ENCODE results near the gene VSNL1.
"Not testable (repeated sequence)": the region's sequence is repeated elsewhere in the genome, so short reads cannot be mapped to it uniquely, and the experiment has no call there.

Gene VSNL1

GRCh38 chr2:17565726-17566125 is 25.2 kb downstream of the VSNL1 start:
- H3K9ac ChIP-seq (ENCODE audit: low read depth, low read length); H3K27me3 ChIP-seq (ENCODE audit: control insufficient read depth, insufficient read depth, low read length); H3K27ac ChIP-seq (ENCODE audit: low read depth, low read length); H3K4me3 ChIP-seq (ENCODE audit: low read depth, low read length); H3K36me3 ChIP-seq (ENCODE audit: control insufficient read depth, insufficient read depth, low read length); H3K4me1 ChIP-seq (ENCODE audit: control insufficient read depth, insufficient read depth, low read length); H3K9me3 ChIP-seq (ENCODE audit: control insufficient read depth, insufficient read depth, low read length): not testable (repeated sequence)

DNA sequence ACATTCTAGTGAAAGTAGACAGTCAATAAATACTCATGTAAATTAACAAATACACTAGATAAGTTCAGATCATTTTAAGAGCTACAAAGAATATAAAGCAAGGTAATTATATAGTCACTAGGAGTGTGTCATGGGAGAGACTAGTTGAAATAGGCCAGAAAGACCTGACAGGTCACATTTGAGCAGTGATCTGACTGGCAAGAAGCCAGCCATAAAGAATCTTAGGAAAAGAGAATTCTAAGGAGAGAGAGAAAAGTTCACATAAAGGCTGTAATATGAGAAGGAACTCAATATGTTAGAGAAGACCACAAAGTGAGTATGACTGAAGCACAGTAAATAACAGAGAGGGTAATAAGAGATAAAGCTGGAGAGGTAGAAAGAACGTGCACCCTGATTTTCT is 31.2 kb downstream of the VSNL1 start:
- H3K9me3 ChIP-seq (ENCODE audit: control insufficient read depth, insufficient read depth, low read length): no peaks in the 10 kb centered on the region
- no peak overlapping the region for H3K4me3 ChIP-seq (ENCODE audit: low read depth, low read length)
- H3K36me3 ChIP-seq (ENCODE audit: control insufficient read depth, insufficient read depth, low read length): no peaks in the 10 kb centered on the region
- H3K27ac ChIP-seq (ENCODE audit: low read depth, low read length): no peak overlapping the region
- no peak overlapping the region for H3K9ac ChIP-seq (ENCODE audit: low read depth, low read length)
- H3K4me1 ChIP-seq (ENCODE audit: control insufficient read depth, insufficient read depth, low read length): 0 out of 2 replicates have a peak, but pooled peaks cover 11% of the 10 kb centered on the region
- no peaks in the 10 kb centered on the region for H3K27me3 ChIP-seq (ENCODE audit: control insufficient read depth, insufficient read depth, low read length)

DNA sequence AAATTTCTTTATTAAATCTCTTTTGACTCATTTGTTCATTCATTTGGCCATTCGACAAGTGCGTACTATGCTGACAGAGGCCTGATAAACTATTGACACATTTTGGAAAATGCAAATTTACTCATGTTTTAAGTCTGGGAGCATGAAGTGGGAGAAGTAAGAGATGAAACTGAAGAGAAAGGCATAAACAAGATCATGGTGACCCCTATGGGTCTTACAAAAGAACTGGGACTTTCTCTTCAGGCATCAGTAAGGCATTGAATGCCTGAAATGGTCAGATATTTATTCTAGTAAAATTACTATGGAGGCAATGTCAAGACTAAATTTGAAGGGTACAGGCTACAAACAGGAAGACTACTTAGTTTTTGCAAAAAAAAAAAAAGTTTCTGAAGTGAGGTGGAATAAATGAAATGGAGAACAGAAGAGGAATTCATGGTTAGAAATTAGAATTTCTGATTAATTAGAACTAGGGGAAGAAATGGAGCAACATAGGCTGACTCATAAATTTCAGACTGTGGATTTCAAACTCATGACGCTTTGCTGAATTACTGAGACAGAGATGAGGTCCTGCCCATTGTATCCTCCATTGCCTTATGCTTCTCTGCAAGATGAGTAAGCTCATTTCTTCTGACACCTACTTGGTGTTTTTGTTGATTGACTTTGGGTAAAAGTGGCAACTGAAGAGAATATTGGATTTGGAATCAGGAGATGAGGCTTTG is 32.7 kb downstream of the VSNL1 start:
- Histone ChIP-seq H3K36me3 (ENCODE audit: control insufficient read depth, insufficient read depth, low read length) (no peaks in the 10 kb centered on the region), H3K27me3 (ENCODE audit: control insufficient read depth, insufficient read depth, low read length) (no peaks in the 10 kb centered on the region), H3K4me1 (ENCODE audit: control insufficient read depth, insufficient read depth, low read length) (0 out of 2 replicates have a peak, but pooled peaks cover 11% of the 10 kb centered on the region), H3K9ac (ENCODE audit: low read depth, low read length) (no peak overlapping the region), H3K4me3 (ENCODE audit: low read depth, low read length) (no peak overlapping the region), H3K27ac (ENCODE audit: low read depth, low read length) (no peak overlapping the region), H3K9me3 (ENCODE audit: control insufficient read depth, insufficient read depth, low read length) (no peaks in the 10 kb centered on the region)

DNA sequence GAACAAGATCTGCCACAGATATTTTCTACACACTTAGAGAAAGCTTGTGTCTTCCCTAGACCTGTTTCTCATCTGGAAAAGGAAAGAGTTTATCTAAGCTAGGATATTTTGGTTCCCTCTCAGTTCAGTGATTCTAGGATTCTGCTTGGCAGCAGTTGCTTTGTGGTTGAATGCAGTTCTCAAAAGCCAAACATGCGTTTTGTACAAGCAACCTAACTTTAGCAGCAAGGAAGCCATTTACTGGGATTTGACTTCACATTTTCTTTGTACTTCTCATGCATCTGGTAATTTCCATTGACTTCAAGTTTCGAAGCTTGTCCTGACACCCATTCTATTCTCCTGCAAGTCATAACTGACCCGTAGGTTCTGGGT is 33.3 kb downstream of the VSNL1 start:
- Histone ChIP-seq H3K4me3 (ENCODE audit: low read depth, low read length) (no peak overlapping the region), H3K27ac (ENCODE audit: low read depth, low read length) (no peak overlapping the region), H3K9me3 (ENCODE audit: control insufficient read depth, insufficient read depth, low read length) (no peaks in the 10 kb centered on the region), H3K4me1 (ENCODE audit: control insufficient read depth, insufficient read depth, low read length) (peaks cover 14% of the 10 kb centered on the region; the same call in 1 of the 2 replicates), H3K9ac (ENCODE audit: low read depth, low read length) (no peak overlapping the region), H3K36me3 (ENCODE audit: control insufficient read depth, insufficient read depth, low read length) (no peaks in the 10 kb centered on the region), H3K27me3 (ENCODE audit: control insufficient read depth, insufficient read depth, low read length) (no peaks in the 10 kb centered on the region)

DNA sequence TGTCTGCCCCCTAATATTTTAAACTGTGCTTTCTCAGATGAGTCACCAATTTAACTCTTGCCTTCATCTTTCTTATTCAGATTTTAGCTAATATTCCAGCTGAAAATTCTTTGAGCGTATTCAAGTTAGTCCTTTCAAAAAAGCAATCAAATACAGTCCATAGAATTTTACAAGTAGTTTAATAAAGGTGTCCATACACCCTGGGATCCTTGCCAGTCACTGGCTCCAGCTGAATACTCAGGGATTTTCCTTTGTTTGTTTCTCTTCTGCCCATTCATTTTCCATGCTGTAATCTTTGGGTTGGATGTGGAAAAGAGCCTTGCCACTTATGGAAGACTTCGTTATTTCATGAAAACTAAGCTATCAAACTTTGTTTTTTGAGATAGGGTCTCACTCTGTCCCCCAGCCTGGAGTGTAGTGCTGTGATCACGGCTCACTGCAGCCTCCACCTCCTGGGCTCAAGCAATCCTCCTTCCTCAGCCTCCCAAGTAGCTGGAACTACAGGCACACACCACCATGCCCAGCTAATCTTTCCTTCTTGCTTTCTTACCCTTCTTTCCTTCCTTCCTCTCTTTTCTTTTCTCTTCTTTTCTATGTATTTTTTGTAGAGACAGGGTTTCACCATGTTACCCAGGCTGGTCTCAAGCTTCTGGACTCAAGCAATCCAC is 34.0 kb downstream of the VSNL1 start:
- H3K9ac ChIP-seq (ENCODE audit: low read depth, low read length): no peak overlapping the region
- no peaks in the 10 kb centered on the region for H3K9me3 ChIP-seq (ENCODE audit: control insufficient read depth, insufficient read depth, low read length)
- H3K4me1 ChIP-seq (ENCODE audit: control insufficient read depth, insufficient read depth, low read length): peaks cover 18% of the 10 kb centered on the region
- no peak overlapping the region for H3K4me3 ChIP-seq (ENCODE audit: low read depth, low read length)
- no peak overlapping the region for H3K27ac ChIP-seq (ENCODE audit: low read depth, low read length)
- no peaks in the 10 kb centered on the region for H3K36me3 ChIP-seq (ENCODE audit: control insufficient read depth, insufficient read depth, low read length)
- no peaks in the 10 kb centered on the region for H3K27me3 ChIP-seq (ENCODE audit: control insufficient read depth, insufficient read depth, low read length)

DNA sequence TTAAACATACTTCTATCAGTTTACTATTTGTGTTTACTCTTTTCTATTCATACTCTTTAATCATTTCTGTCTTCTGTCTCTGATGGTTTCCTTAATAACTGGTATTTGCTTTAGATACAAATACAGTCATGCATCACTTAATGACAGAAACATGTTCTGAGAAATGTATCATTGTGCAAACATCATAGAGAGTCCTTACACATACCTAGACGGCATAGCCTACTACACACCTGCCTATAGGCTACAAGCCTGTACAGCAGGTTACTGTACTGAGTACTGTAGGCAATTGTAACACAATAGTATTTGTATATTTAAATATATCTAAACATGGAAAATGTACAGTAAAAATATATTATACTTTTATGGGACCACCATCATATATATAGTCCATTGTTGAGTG is 36.3 kb downstream of the VSNL1 start:
- no peaks in the 10 kb centered on the region for H3K9me3 ChIP-seq (ENCODE audit: control insufficient read depth, insufficient read depth, low read length)
- no peak overlapping the region for H3K9ac ChIP-seq (ENCODE audit: low read depth, low read length)
- H3K27ac ChIP-seq (ENCODE audit: low read depth, low read length): no peak overlapping the region
- H3K4me1 ChIP-seq (ENCODE audit: control insufficient read depth, insufficient read depth, low read length): peaks cover 25% of the 10 kb centered on the region
- H3K36me3 ChIP-seq (ENCODE audit: control insufficient read depth, insufficient read depth, low read length): no peaks in the 10 kb centered on the region
- no peak overlapping the region for H3K4me3 ChIP-seq (ENCODE audit: low read depth, low read length)
- no peaks in the 10 kb centered on the region for H3K27me3 ChIP-seq (ENCODE audit: control insufficient read depth, insufficient read depth, low read length)

- Histone ChIP-seq H3K27ac (ENCODE audit: low read depth, low read length) (no peak overlapping the region), H3K4me1 (ENCODE audit: control insufficient read depth, insufficient read depth, low read length) (peaks cover 15% of the 10 kb centered on the region), H3K27me3 (ENCODE audit: control insufficient read depth, insufficient read depth, low read length) (no peaks in the 10 kb centered on the region), H3K9me3 (ENCODE audit: control insufficient read depth, insufficient read depth, low read length) (no peaks in the 10 kb centered on the region), H3K36me3 (ENCODE audit: control insufficient read depth, insufficient read depth, low read length) (no peaks in the 10 kb centered on the region), H3K4me3 (ENCODE audit: low read depth, low read length) (no peak overlapping the region), H3K9ac (ENCODE audit: low read depth, low read length) (no peak overlapping the region)
Observed at GRCh38 chr2:17578466-17578928, 38.0 kb downstream of the VSNL1 start.

- H3K27ac ChIP-seq (ENCODE audit: low read depth, low read length): peak overlapping the region; percentile 6
- no peak overlapping the region for H3K4me3 ChIP-seq (ENCODE audit: low read depth, low read length)
- H3K36me3 ChIP-seq (ENCODE audit: control insufficient read depth, insufficient read depth, low read length): no peaks in the 10 kb centered on the region
- no peak overlapping the region for H3K9ac ChIP-seq (ENCODE audit: low read depth, low read length)
- no peaks in the 10 kb centered on the region for H3K27me3 ChIP-seq (ENCODE audit: control insufficient read depth, insufficient read depth, low read length)
- no peaks in the 10 kb centered on the region for H3K9me3 ChIP-seq (ENCODE audit: control insufficient read depth, insufficient read depth, low read length)
- H3K4me1 ChIP-seq (ENCODE audit: control insufficient read depth, insufficient read depth, low read length): peaks cover 15% of the 10 kb centered on the region
Observed at GRCh38 chr2:17579605-17580318, 39.3 kb downstream of the VSNL1 start.

- Histone ChIP-seq H3K9me3 (ENCODE audit: control insufficient read depth, insufficient read depth, low read length) (no peaks in the 10 kb centered on the region), H3K27me3 (ENCODE audit: control insufficient read depth, insufficient read depth, low read length) (no peaks in the 10 kb centered on the region), H3K36me3 (ENCODE audit: control insufficient read depth, insufficient read depth, low read length) (no peaks in the 10 kb centered on the region), H3K27ac (ENCODE audit: low read depth, low read length) (no peak overlapping the region), H3K4me1 (ENCODE audit: control insufficient read depth, insufficient read depth, low read length) (peaks cover 15% of the 10 kb centered on the region), H3K4me3 (ENCODE audit: low read depth, low read length) (no peak overlapping the region), H3K9ac (ENCODE audit: low read depth, low read length) (no peak overlapping the region)
Observed at GRCh38 chr2:17580319-17580715, 39.8 kb downstream of the VSNL1 start.

DNA sequence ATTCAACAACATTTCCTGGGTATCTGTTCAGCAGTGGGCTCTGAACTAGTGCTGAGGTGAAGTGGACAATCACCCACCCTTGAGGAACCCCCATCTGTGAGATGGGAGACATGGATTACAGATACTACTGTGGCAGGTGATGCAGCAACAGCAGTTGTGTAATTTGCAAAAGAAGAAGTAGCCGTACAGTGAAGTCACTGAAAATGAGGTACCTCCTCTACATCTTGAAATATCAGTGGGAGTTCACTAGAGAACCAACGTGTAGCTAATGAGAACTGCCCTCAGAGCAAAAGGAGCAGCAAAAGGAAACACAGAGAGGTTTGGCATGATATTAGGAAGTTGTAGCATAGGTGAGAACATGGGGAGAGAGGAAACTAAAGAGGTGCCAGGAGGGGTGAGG is 41.3 kb downstream of the VSNL1 start:
- no peak overlapping the region for H3K4me3 ChIP-seq (ENCODE audit: low read depth, low read length)

DNA sequence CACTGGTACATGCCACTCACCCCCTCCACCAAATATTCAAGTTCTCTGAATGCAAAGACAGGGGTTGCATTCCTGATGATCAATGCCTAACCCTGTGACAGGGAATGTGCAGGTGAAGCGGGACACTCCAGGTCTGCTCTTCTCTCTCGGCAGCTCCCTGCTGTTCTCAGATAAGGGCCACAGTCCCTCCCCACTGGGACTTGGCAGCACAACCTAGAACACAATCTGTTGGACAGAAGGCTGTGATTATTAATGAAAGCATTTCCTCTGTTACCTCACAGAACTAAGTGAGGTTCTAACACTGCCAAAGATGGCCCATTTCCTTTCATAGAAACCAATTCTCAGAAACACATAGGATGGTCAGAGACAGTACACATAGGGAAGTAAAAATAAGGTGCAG is 42.7 kb downstream of the VSNL1 start:
- no peaks in the 10 kb centered on the region for H3K27me3 ChIP-seq (ENCODE audit: control insufficient read depth, insufficient read depth, low read length)
- no peak overlapping the region for H3K4me3 ChIP-seq (ENCODE audit: low read depth, low read length)
- no peak overlapping the region for H3K27ac ChIP-seq (ENCODE audit: low read depth, low read length)
- H3K9ac ChIP-seq (ENCODE audit: low read depth, low read length): no peak overlapping the region
- H3K9me3 ChIP-seq (ENCODE audit: control insufficient read depth, insufficient read depth, low read length): no peaks in the 10 kb centered on the region
- no peaks in the 10 kb centered on the region for H3K36me3 ChIP-seq (ENCODE audit: control insufficient read depth, insufficient read depth, low read length)
- peaks cover 23% of the 10 kb centered on the region for H3K4me1 ChIP-seq (ENCODE audit: control insufficient read depth, insufficient read depth, low read length)

More for the DNA sequence above, 41.3 kb downstream of the VSNL1 start:
- Histone ChIP-seq H3K27ac (ENCODE audit: low read depth, low read length) (no peak overlapping the region), H3K9ac (ENCODE audit: low read depth, low read length) (no peak overlapping the region), H3K36me3 (ENCODE audit: control insufficient read depth, insufficient read depth, low read length) (no peaks in the 10 kb centered on the region), H3K9me3 (ENCODE audit: control insufficient read depth, insufficient read depth, low read length) (no peaks in the 10 kb centered on the region), H3K27me3 (ENCODE audit: control insufficient read depth, insufficient read depth, low read length) (no peaks in the 10 kb centered on the region), H3K4me1 (ENCODE audit: control insufficient read depth, insufficient read depth, low read length) (peaks cover 18% of the 10 kb centered on the region)
